ENCODE data around the gene ZBTB46.

The ZBTB46 gene

GRCh38 chr20:63697357-63697867 is 133.7 kb downstream of the ZBTB46 start:
- DNase-seq, result no peak

- DNase-seq, result no peak
Observed at GRCh38 chr20:63696628-63697356, 134.3 kb downstream of the ZBTB46 start, which contains the start of gene TNFRSF6B. Gene TNFRSF6B (plus strand): TSS chr20:63696652. CDS start chr20:63696768, 116 bp downstream.

GRCh38 chr20:63696306-63696627 is 134.8 kb downstream of the ZBTB46 start:
- no peak for DNase-seq

GRCh38 chr20:63695424-63696305 is 135.4 kb downstream of the ZBTB46 start:
- DNase-seq, result no peak

- DNase-seq, result no peak
Observed at GRCh38 chr20:63694584-63695423, 136.3 kb downstream of the ZBTB46 start.

GRCh38 chr20:63693733-63694583 is 137.1 kb downstream of the ZBTB46 start:
- no peak for DNase-seq

Measured in anterior cingulate cortex (tissue), 58 donors.